ENCODE results near the gene TMEM120B.
"Not testable (repeated sequence)": the region's sequence is repeated elsewhere in the genome, so short reads cannot be mapped to it uniquely, and the experiment has no call there.

The TMEM120B gene

DNA sequence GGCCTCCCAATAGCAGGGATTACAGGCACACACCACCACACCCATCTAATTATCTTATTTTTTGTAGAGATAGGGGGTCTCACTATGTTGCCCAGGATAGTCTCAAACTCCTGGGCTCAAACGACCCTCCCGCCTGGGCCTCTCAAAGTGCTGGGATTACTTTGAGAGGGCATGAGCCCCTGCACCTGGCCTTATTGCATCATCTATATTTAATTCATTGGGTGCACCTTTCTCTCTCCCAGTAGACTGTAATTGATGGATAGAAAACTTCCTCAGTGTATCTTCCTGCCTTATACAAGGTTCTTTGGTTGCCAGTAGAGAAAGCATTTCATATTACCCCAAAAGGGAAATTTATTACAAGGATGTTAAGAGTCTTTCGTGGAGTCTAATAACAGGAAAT, 34.2 kb upstream of the TMEM120B start:
- Histone ChIP-seq H3K4me1 (ENCODE audit: insufficient read depth, insufficient read length) (peaks cover 7% of the 10 kb centered on the region), H3K9me3 (ENCODE audit: insufficient read depth, low read length) (no peaks in the 10 kb centered on the region), H3K9ac (ENCODE audit: insufficient read length, low read depth) (no peak overlapping the region), H3K27me3 (ENCODE audit: insufficient read depth, insufficient read length) (no peaks in the 10 kb centered on the region), H3K36me3 (ENCODE audit: insufficient read depth, insufficient read length, low read length) (no peaks in the 10 kb centered on the region), H3K4me3 (ENCODE audit: insufficient read length, low read depth) (no peak overlapping the region)
- no peak for DNase-seq (ENCODE audit: low read depth, low spot score)
- no peak for TF ChIP-seq SUZ12 (IDR thresholded peaks at IDR 0.05; ENCODE audit: extremely low read depth, insufficient read depth, insufficient read length)
- no peak for TF ChIP-seq YY1 (IDR thresholded peaks at IDR 0.05; ENCODE audit: insufficient read depth, insufficient read length)
- no peak for TF ChIP-seq ZNF274 (IDR thresholded peaks at IDR 0.05; ENCODE audit: low read depth, low read length)

GRCh38 chr12:121678716-121679300, 33.7 kb upstream of the TMEM120B start:
- Histone ChIP-seq H3K9ac (ENCODE audit: insufficient read length, low read depth) (no peak overlapping the region), H3K4me3 (ENCODE audit: insufficient read length, low read depth) (no peak overlapping the region), H3K27me3 (ENCODE audit: insufficient read depth, insufficient read length) (no peaks in the 10 kb centered on the region), H3K4me1 (ENCODE audit: insufficient read depth, insufficient read length) (peaks cover 7% of the 10 kb centered on the region), H3K9me3 (ENCODE audit: insufficient read depth, low read length) (no peaks in the 10 kb centered on the region), H3K36me3 (ENCODE audit: insufficient read depth, insufficient read length, low read length) (no peaks in the 10 kb centered on the region)
- DNase-seq (ENCODE audit: low read depth, low spot score): no peak
- no peak for TF ChIP-seq SUZ12 (IDR thresholded peaks at IDR 0.05; ENCODE audit: extremely low read depth, insufficient read depth, insufficient read length)
- TF ChIP-seq YY1 (IDR thresholded peaks at IDR 0.05; ENCODE audit: insufficient read depth, insufficient read length): no peak
- no peak for TF ChIP-seq ZNF274 (IDR thresholded peaks at IDR 0.05; ENCODE audit: low read depth, low read length)

GRCh38 chr12:121679661-121680197, 32.8 kb upstream of the TMEM120B start:
- not testable (repeated sequence) for H3K9me3 ChIP-seq (ENCODE audit: insufficient read depth, low read length); H3K4me3 ChIP-seq (ENCODE audit: insufficient read length, low read depth); H3K9ac ChIP-seq (ENCODE audit: insufficient read length, low read depth); H3K36me3 ChIP-seq (ENCODE audit: insufficient read depth, insufficient read length, low read length); DNase-seq (ENCODE audit: low read depth, low spot score); H3K27me3 ChIP-seq (ENCODE audit: insufficient read depth, insufficient read length); H3K4me1 ChIP-seq (ENCODE audit: insufficient read depth, insufficient read length)

DNA sequence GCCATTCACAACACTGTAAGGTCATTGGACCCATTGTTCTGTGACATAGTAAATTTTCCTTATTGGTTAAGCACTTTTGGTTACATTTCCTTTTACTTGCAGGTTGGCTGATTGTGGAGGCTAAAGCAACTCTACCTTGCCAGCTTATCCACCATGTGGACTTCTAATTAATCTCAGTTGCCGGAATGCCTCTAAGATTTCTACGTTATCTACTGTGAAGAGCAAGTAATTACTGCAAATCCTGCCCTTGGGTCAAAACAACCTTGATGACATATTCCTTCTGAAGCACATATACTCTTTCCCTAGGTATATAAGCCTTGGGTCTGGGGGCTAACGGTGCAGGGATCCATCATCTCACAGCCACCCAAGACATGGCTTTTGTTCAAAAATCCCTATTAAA, 23.6 kb upstream of the TMEM120B start:
- no peak for DNase-seq (ENCODE audit: low read depth, low spot score)

GRCh38 chr12:121689430-121689829, 23.1 kb upstream of the TMEM120B start:
- no peaks in the 10 kb centered on the region for H3K27me3 ChIP-seq (ENCODE audit: insufficient read depth, insufficient read length)
- DNase-seq (ENCODE audit: low read depth, low spot score): no peak
- H3K9me3 ChIP-seq (ENCODE audit: insufficient read depth, low read length): no peaks in the 10 kb centered on the region
- no peaks in the 10 kb centered on the region for H3K36me3 ChIP-seq (ENCODE audit: insufficient read depth, insufficient read length, low read length)
- H3K4me1 ChIP-seq (ENCODE audit: insufficient read depth, insufficient read length): peaks cover 2% of the 10 kb centered on the region
- H3K9ac ChIP-seq (ENCODE audit: insufficient read length, low read depth): no peak overlapping the region
- TF ChIP-seq SUZ12 (IDR thresholded peaks at IDR 0.05; ENCODE audit: extremely low read depth, insufficient read depth, insufficient read length): no peak
- no peak for TF ChIP-seq YY1 (IDR thresholded peaks at IDR 0.05; ENCODE audit: insufficient read depth, insufficient read length)
- no peak for TF ChIP-seq ZNF274 (IDR thresholded peaks at IDR 0.05; ENCODE audit: low read depth, low read length)
- H3K4me3 ChIP-seq (ENCODE audit: insufficient read length, low read depth): no peak overlapping the region

More for the DNA sequence above, 23.6 kb upstream of the TMEM120B start:
- no peak overlapping the region for H3K9ac ChIP-seq (ENCODE audit: insufficient read length, low read depth)
- no peaks in the 10 kb centered on the region for H3K9me3 ChIP-seq (ENCODE audit: insufficient read depth, low read length)
- H3K4me1 ChIP-seq (ENCODE audit: insufficient read depth, insufficient read length): peaks cover 2% of the 10 kb centered on the region
- H3K27me3 ChIP-seq (ENCODE audit: insufficient read depth, insufficient read length): no peaks in the 10 kb centered on the region
- TF ChIP-seq YY1 (IDR thresholded peaks at IDR 0.05; ENCODE audit: insufficient read depth, insufficient read length) (no peak), ZNF274 (IDR thresholded peaks at IDR 0.05; ENCODE audit: low read depth, low read length) (no peak), SUZ12 (IDR thresholded peaks at IDR 0.05; ENCODE audit: extremely low read depth, insufficient read depth, insufficient read length) (no peak)
- no peaks in the 10 kb centered on the region for H3K36me3 ChIP-seq (ENCODE audit: insufficient read depth, insufficient read length, low read length)
- H3K4me3 ChIP-seq (ENCODE audit: insufficient read length, low read depth): no peak overlapping the region

- not testable (repeated sequence) for H3K36me3 ChIP-seq (ENCODE audit: insufficient read depth, insufficient read length, low read length); DNase-seq (ENCODE audit: low read depth, low spot score); H3K9ac ChIP-seq (ENCODE audit: insufficient read length, low read depth); H3K4me1 ChIP-seq (ENCODE audit: insufficient read depth, insufficient read length); H3K27me3 ChIP-seq (ENCODE audit: insufficient read depth, insufficient read length); H3K9me3 ChIP-seq (ENCODE audit: insufficient read depth, low read length); H3K4me3 ChIP-seq (ENCODE audit: insufficient read length, low read depth)
Measured at GRCh38 chr12:121692744-121693143, 19.8 kb upstream of the TMEM120B start.

DNA sequence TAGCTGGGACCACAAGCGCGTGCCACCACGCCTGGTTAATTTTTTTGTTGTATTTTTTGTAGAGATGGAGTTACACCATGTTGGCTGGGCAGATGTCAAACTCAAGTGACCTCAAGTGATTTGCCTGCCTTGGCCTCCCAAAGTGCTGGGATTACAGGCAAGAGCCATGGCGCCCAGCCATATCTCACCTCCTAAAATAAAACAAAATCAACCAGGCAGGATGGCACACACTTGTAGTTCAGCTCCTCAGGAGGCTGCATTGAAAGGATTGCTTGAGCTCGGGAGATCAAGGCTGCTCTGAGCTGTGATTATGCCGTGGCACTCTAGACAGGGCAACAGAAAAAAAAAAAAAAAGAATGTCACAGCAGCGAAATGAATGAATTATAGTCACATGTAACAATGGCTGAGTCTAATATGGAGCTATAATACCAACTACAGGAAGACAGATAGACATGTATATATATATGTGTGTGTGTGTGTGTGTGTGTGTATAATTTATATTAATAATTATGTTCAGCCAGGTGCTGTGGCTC, 19.3 kb upstream of the TMEM120B start:
- DNase-seq (ENCODE audit: low read depth, low spot score): no peak
- H3K4me1 ChIP-seq (ENCODE audit: insufficient read depth, insufficient read length): peaks cover 2% of the 10 kb centered on the region
- no peak overlapping the region for H3K4me3 ChIP-seq (ENCODE audit: insufficient read length, low read depth)
- H3K27me3 ChIP-seq (ENCODE audit: insufficient read depth, insufficient read length): no peaks in the 10 kb centered on the region
- no peak for TF ChIP-seq YY1 (IDR thresholded peaks at IDR 0.05; ENCODE audit: insufficient read depth, insufficient read length)
- TF ChIP-seq ZNF274 (IDR thresholded peaks at IDR 0.05; ENCODE audit: low read depth, low read length): no peak
- TF ChIP-seq SUZ12 (IDR thresholded peaks at IDR 0.05; ENCODE audit: extremely low read depth, insufficient read depth, insufficient read length): no peak
- H3K36me3 ChIP-seq (ENCODE audit: insufficient read depth, insufficient read length, low read length): no peaks in the 10 kb centered on the region
- no peaks in the 10 kb centered on the region for H3K9me3 ChIP-seq (ENCODE audit: insufficient read depth, low read length)
- no peak overlapping the region for H3K9ac ChIP-seq (ENCODE audit: insufficient read length, low read depth)

All from NT2/D1 (cell line).